SKM-1 treated with dmso at 0.1 percent for 144 hours (cell line): Measurements from ENCODE around the gene PLPP7.
"Not testable (repeated sequence)": the region's sequence is repeated elsewhere in the genome, so short reads cannot be mapped to it uniquely, and the experiment has no call there.

Source experiments
- DNase-seq: peaks from one replicate; lab custom pipeline; 2025; ENCODE audit not compliant: unreplicated experiment; lab: John Stamatoyannopoulos, UW

Gene PLPP7

GRCh38 chr9:131289301-131290035 lies at the start of gene PLPP7:
Gene PLPP7 (plus strand): TSS chr9:131289723. CDS start chr9:131289998, 275 bp downstream.
- DNase-seq = no peak

- no peak for DNase-seq
Observed at GRCh38 chr9:131240047-131240921, 49.2 kb upstream of the PLPP7 start.

GRCh38 chr9:131244331-131244730 lies 45.2 kb upstream of the PLPP7 start:
- not testable (repeated sequence) for DNase-seq

- no peak for DNase-seq
Observed at GRCh38 chr9:131246618-131247017, 42.9 kb upstream of the PLPP7 start.

GRCh38 chr9:131252120-131252519 lies 37.4 kb upstream of the PLPP7 start:
- DNase-seq = no peak

GRCh38 chr9:131253891-131254491 lies 35.5 kb upstream of the PLPP7 start:
- peak; percentile 86 for DNase-seq

- no peak for DNase-seq
Observed at GRCh38 chr9:131254626-131255025, 34.9 kb upstream of the PLPP7 start.

GRCh38 chr9:131255676-131256197 lies 33.8 kb upstream of the PLPP7 start:
- no peak for DNase-seq

GRCh38 chr9:131257266-131258025 lies 32.1 kb upstream of the PLPP7 start:
- DNase-seq = no peak

- DNase-seq = no peak
Observed at GRCh38 chr9:131258186-131258585, 31.3 kb upstream of the PLPP7 start.

- no peak for DNase-seq
Observed at GRCh38 chr9:131258698-131259431, 30.7 kb upstream of the PLPP7 start.

GRCh38 chr9:131259432-131259898 lies 30.1 kb upstream of the PLPP7 start:
- DNase-seq = no peak

GRCh38 chr9:131259916-131260597 lies 29.5 kb upstream of the PLPP7 start:
- DNase-seq = no peak

GRCh38 chr9:131260751-131261452 lies 28.6 kb upstream of the PLPP7 start:
- no peak for DNase-seq

GRCh38 chr9:131262327-131263032 lies 27.0 kb upstream of the PLPP7 start:
- DNase-seq = no peak

GRCh38 chr9:131263033-131263343 lies 26.5 kb upstream of the PLPP7 start:
- not testable (repeated sequence) for DNase-seq

- no peak for DNase-seq
Observed at GRCh38 chr9:131263701-131264100, 25.8 kb upstream of the PLPP7 start.

GRCh38 chr9:131264231-131264630 lies 25.3 kb upstream of the PLPP7 start:
- DNase-seq = no peak
